ENCODE results near the gene PALM.

DNA sequence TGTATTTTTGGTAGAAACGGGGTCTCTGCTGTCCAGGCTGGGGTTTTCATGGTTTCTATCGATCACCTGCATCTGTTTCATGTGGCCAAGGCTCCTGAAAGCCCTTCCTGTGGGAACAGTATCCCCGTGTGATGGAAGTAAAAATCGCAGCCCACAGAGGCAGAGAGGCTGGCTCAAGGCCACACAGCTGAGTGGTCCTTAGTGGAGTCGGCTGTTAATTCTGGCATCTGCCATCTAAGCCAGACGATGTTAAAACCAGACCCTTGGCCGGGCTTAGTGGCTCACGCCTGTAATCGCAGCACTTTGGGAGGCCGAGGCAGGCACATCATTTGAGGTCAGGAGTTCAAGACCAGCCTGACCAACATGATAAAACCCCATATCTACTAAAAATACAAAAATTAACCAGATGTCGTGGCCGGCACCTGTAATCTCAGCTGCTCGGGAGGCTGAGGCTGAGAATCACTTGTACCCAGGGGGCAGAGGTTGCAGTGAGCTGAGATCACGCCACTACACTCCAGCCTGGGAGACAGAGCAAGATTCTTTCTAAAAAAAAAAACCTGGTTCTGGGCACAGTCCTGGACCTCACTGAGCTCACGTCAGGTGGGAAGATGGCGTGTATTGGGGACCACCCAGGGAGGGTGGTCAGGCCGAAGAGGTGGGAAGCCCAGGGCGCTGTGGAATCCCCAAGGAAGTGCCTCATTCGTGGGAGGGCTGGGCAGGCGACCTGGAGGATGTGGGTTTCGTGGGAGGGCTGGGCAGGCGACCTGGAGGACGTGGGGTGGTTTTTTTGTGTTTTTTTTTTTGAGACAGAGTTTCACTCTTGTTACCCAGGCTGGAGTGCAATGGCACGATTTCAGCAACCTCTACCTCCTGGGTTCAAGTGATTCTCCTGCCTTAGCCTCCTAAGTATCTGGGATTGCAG, 23.7 kb downstream of the PALM start:
- no peak for TF ChIP-seq POLR2A (IDR thresholded peaks at IDR 0.05; ENCODE audit: low read length)
- TF ChIP-seq, protein P1, sequence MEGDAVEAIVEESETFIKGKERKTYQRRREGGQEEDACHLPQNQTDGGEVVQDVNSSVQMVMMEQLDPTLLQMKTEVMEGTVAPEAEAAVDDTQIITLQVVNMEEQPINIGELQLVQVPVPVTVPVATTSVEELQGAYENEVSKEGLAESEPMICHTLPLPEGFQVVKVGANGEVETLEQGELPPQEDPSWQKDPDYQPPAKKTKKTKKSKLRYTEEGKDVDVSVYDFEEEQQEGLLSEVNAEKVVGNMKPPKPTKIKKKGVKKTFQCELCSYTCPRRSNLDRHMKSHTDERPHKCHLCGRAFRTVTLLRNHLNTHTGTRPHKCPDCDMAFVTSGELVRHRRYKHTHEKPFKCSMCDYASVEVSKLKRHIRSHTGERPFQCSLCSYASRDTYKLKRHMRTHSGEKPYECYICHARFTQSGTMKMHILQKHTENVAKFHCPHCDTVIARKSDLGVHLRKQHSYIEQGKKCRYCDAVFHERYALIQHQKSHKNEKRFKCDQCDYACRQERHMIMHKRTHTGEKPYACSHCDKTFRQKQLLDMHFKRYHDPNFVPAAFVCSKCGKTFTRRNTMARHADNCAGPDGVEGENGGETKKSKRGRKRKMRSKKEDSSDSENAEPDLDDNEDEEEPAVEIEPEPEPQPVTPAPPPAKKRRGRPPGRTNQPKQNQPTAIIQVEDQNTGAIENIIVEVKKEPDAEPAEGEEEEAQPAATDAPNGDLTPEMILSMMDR (IDR thresholded peaks at IDR 0.05): no peak
- no peak for TF ChIP-seq ZSCAN20 (CRISPR knock-in tag; IDR thresholded peaks at IDR 0.05)
- no peak for TF ChIP-seq CEBPB (IDR thresholded peaks at IDR 0.05)
- TF ChIP-seq, protein P2, sequence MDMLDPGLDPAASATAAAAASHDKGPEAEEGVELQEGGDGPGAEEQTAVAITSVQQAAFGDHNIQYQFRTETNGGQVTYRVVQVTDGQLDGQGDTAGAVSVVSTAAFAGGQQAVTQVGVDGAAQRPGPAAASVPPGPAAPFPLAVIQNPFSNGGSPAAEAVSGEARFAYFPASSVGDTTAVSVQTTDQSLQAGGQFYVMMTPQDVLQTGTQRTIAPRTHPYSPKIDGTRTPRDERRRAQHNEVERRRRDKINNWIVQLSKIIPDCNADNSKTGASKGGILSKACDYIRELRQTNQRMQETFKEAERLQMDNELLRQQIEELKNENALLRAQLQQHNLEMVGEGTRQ (IDR thresholded peaks at IDR 0.05): no peak
- TF ChIP-seq ESRRA (IDR thresholded peaks at IDR 0.05; ENCODE audit: borderline replicate concordance, low read length): no peak
- TF ChIP-seq, protein P3, sequence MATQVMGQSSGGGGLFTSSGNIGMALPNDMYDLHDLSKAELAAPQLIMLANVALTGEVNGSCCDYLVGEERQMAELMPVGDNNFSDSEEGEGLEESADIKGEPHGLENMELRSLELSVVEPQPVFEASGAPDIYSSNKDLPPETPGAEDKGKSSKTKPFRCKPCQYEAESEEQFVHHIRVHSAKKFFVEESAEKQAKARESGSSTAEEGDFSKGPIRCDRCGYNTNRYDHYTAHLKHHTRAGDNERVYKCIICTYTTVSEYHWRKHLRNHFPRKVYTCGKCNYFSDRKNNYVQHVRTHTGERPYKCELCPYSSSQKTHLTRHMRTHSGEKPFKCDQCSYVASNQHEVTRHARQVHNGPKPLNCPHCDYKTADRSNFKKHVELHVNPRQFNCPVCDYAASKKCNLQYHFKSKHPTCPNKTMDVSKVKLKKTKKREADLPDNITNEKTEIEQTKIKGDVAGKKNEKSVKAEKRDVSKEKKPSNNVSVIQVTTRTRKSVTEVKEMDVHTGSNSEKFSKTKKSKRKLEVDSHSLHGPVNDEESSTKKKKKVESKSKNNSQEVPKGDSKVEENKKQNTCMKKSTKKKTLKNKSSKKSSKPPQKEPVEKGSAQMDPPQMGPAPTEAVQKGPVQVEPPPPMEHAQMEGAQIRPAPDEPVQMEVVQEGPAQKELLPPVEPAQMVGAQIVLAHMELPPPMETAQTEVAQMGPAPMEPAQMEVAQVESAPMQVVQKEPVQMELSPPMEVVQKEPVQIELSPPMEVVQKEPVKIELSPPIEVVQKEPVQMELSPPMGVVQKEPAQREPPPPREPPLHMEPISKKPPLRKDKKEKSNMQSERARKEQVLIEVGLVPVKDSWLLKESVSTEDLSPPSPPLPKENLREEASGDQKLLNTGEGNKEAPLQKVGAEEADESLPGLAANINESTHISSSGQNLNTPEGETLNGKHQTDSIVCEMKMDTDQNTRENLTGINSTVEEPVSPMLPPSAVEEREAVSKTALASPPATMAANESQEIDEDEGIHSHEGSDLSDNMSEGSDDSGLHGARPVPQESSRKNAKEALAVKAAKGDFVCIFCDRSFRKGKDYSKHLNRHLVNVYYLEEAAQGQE (IDR thresholded peaks at IDR 0.05): no peak
- no peak for TF ChIP-seq CHD2 (IDR thresholded peaks at IDR 0.05; ENCODE audit: low read length, partially characterized antibody)
- TF ChIP-seq GATA3 (IDR thresholded peaks at IDR 0.05; ENCODE audit: borderline replicate concordance): no peak
- no peak for TF ChIP-seq MAX (IDR thresholded peaks at IDR 0.05)
- no peak for TF ChIP-seq RAD21 (conservative IDR thresholded peaks at IDR 0.05 in 1 of 2, IDR thresholded peaks at IDR 0.05 in 1 of 2)
- TF ChIP-seq KDM1A (IDR thresholded peaks at IDR 0.05; ENCODE audit: low read depth): no peak

Data from A549 (cell line).